ENCODE measurements around the gene SPATA32.
A peak's percentile ranks its signal among the peaks of the same experiment; 100 is the strongest.
"Not testable (repeated sequence)": the region's sequence is repeated elsewhere in the genome, so short reads cannot be mapped to it uniquely, and the experiment has no call there.

SPATA32 gene

DNA sequence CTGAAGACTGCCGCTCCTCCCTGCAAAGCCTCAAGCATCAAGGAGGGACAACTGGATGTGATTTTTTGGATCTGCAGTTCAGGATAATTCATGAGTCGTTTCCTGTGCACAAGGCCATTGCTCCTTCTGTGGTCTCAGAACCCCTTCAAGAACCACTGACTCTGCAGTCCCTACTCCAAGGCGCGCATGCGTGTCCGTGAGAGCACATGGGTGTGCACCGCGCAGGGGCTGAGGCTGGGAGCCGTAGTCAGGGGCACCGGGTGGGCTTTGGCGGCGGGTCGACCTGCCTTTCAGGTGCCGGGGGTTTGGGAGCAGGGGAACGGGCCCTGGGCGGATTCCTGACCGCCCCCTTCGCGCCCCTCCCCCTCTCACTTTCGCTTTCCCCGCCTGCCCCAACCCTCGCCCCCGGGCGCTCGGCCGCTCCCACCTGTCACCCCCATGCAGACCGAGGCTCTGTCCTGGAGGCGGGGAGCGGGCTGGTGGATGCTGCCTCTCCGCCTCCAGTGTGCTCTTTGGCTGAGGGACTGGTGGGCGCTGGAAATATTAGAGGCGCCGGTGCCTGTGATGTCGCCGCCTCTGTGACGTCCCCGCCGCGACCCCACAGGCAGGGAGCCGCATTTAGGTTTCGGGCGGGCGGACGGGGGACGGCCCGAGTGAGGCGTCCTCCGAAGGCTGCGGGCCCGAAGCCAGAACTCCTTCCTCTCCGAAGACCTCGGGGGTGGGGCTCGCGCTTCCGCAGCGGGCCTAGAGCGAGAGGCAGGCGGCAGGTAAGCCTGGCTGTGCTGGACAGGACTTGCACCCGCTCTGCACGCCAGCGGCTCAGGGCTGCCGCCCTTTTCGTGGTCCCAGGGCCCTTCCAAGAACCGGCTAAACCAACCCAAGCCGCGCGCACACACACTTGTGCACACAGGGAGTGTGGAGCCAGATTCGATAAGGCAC, at the start of gene SPATA32:
Gene SPATA32 (minus strand): TSS at position 518 of the 939 bp plus-strand sequence. CDS start 78 bp downstream, at position 440.
- DNase-seq (ENCODE audit: low spot score) = no peak

GRCh38 chr17:45311401-45311759, 49.5 kb upstream of the SPATA32 start:
- peak; percentile 71 for DNase-seq (ENCODE audit: low spot score)

- no peak for DNase-seq (ENCODE audit: low spot score)
These were observed 48.8 kb upstream of the SPATA32 start for GRCh38 chr17:45310380-45311324.

- no peak for DNase-seq (ENCODE audit: low spot score)
These were observed 47.5 kb upstream of the SPATA32 start for GRCh38 chr17:45309400-45309799.

DNA sequence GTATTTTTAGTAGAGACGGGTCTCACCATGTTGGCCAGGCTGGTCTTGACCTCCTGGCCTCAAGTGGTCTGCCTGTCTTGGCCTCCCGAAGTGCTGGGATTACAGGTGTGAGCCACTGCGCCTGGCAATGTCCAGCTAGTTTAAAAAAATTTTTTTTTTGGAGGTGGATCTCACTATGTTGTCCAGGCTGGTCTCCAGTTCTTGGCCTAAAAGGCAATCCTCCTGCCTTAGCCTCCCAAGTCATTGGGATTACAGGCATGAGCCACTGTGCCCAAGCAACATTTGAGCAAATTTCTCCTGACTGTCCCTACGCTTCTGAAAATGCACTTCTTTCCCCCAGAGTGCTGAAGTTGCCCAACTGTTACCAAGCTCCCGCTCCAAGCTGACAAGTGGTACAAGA, 46.9 kb upstream of the SPATA32 start:
- DNase-seq (ENCODE audit: low spot score) = no peak

GRCh38 chr17:45308016-45308365, 46.1 kb upstream of the SPATA32 start:
- no peak for DNase-seq (ENCODE audit: low spot score)

DNA sequence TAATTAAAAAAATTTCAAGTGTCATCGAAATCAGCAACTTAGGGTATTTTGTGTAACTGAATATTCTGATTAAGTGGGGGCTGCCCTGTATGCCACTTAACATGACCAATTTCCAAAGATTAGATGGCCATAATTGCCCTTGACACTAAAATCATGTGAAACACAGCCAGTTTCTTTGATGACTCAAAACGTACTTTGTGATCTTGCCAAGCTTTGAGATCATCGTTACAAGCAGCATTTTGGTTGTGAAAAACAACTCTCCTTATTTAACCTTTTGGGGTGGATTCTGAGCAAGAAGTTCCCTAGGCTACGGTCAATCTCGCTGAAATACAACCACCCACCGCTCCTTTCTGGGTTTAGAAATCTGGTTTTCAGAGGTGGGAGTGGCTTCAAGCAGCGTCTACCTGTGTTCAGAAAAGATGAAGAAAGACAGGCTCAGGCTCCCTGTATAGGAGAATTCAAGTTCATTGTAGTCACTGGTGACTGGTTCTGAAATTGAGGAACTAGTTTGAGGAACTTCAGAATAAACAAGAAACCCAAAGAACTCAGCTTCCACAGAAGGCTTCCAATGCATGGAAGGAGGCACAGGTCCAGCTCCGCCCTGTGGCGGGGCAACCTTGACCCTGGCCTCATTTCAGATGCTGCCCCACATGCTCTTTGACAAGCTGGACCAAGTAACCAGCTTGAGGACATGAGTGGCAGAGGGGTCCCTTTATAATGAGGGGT, 45.6 kb upstream of the SPATA32 start:
- DNase-seq (ENCODE audit: low spot score) = no peak

DNA sequence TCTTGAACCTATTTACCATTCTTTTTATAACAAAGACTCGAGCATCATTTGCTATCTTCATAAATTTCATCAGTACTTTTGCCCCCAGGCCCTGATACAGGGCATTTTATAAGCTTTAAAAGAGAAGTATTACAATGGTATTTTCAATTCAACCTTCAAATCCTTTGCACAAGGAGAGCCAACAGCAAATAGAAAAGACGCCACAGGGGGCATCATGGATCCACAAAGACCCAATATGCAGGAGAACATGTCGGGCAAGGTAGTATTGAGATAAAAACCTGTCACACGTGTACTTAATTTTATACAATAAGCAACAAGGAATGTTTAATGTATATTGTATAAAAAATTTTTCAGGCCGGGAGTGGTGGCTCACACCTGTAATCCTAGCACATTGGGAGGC, 44.7 kb upstream of the SPATA32 start:
- no peak for DNase-seq (ENCODE audit: low spot score)

GRCh38 chr17:45306094-45306493, 44.2 kb upstream of the SPATA32 start:
- DNase-seq (ENCODE audit: low spot score) = no peak

DNA sequence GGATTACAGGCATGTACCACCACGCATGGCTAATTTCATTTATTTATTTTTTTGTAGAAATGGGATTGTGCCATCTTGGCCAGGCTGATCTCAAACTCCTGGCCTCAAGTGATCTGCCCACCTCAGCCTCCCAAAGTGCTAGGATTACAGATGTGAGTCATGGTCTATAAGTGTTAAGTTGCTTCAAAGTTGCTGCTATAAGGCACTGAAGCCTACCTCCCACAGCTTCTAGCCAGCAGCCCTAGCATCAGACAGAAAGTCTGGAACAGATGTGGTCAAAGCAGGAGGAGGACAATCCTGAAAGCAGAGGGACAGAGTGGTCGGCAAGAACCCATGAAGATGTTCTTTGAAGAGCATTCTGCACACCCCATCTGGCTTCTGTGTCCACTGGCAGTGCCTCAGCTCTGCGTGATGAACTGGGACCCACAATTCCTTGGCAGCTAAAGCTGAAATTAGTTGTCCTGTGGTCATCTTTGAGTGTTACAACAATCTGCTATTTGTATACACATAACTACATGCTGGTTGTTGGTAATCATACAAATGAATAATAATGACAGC, 43.7 kb upstream of the SPATA32 start:
- no peak for DNase-seq (ENCODE audit: low spot score)

DNA sequence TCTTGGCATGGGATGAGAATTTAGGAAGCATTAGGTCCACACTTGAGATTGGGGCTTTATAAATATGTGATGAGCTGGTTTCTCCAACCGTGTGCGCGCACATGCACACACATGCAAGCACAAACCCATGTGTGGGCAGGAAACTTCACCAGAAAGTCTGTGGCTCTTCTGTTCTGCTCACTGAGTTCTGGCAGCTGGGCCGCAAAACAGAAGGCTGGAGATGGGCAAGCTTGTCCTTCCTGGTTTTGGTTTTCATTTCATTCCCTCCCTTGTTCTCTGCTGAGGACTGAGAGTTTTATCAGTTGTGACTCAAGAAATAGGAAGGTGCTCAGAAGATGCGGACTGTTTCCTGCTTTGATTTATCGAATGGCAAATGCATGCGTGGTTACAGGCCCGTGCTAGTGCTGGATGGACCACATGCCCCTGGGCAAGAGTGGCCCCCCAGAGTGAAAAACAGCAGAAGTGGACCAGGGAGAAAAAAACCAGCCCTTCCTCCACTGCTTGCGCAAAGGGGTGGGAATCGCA, 40.8 kb upstream of the SPATA32 start:
- no peak for DNase-seq (ENCODE audit: low spot score)

- not testable (repeated sequence) for DNase-seq (ENCODE audit: low spot score)
These were observed 40.3 kb upstream of the SPATA32 start for GRCh38 chr17:45302220-45302619.

- DNase-seq (ENCODE audit: low spot score) = no peak
These were observed 39.8 kb upstream of the SPATA32 start for GRCh38 chr17:45301674-45302073.

DNA sequence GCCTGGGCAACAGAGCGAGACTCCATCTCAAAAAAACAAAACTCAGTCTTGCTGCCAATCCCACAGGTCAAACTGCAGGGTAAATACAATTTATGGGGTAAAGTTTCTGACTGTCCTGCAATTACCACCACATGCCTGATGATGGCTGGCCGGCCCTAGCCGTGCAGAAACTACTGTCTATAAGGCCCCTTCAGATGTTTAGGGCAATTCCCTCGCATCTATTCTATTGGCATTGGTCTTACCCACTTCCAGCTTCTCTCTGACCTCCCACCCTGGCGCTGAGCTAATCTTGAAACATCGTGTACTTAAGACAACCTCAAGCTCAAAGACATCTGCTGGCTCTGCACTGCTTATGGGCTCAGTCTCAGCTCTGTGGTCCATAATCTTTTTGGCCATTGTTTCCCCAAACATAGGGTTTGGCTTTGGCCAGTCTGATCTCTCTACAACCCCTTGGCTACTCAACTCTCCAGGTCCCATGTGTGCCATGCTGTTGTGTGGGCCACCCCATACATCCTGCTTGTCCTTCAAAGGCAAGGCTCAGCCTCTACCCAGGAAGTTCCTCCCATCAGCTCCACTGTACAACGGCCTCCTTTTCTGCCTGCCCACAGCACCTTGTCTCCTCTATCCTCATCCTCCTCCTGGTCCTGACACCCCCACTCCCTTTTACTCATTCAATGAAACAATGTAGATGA, 38.3 kb upstream of the SPATA32 start:
- no peak for DNase-seq (ENCODE audit: low spot score)

DNA sequence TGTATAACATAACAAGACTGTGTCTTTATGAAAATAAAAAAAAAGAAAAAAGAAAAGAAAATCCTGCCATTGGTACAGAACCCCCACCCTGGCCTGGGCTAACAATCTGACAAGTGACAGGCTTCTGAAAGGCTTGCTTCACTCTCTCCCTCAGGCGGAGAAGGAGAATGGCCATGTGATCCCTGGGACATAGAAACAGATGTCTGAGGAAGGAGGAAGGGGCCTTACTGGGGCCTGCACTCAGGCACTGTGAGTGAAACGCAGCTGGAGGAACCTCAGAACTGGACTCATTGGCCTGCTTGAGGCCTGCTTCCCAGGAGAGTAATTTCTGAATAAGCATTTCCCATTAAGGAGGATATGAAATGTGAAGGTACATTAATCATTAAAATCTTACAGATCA, 37.5 kb upstream of the SPATA32 start:
- peak; percentile 75 for DNase-seq (ENCODE audit: low spot score)

- peak; percentile 85 for DNase-seq (ENCODE audit: low spot score)
These were observed 36.8 kb upstream of the SPATA32 start for GRCh38 chr17:45298546-45299285.

- no peak for DNase-seq (ENCODE audit: low spot score)
These were observed 34.9 kb upstream of the SPATA32 start for GRCh38 chr17:45296833-45297124.

- no peak for DNase-seq (ENCODE audit: low spot score)
These were observed 34.3 kb upstream of the SPATA32 start for GRCh38 chr17:45296003-45296832.

- DNase-seq (ENCODE audit: low spot score) = no peak
These were observed 32.6 kb upstream of the SPATA32 start for GRCh38 chr17:45294506-45294905.
